ENCODE measurements around the gene TFDP1. TPM values are rescaled to one million over a fixed set of nuclear protein-coding genes. Genes with fewer than 3 reads are reported as not detected.
A peak's percentile ranks its signal among the peaks of the same experiment; 100 is the strongest.

The TFDP1 gene
- polyA plus RNA-seq, 3 donors: 30.3 to 54.0 (median 37.6) TPM

GRCh38 chr13:113631341-113632095 lies 47.0 kb downstream of the TFDP1 start:
- H3K27me3 Mint-ChIP-seq (ENCODE audit: low read depth in 3 of 3): peaks cover 0 to 5% (median 0%) of the 10 kb centered on the region in 3 donors
- H3K9me3 Mint-ChIP-seq: peaks cover 0 to 17% (median 6%) of the 10 kb centered on the region in 7 donors
- Histone ChIP-seq H3K36me3 (replicated peaks in 1 of 2; ENCODE audit: control insufficient read depth in 1 of 2, insufficient read depth in 2 of 2, low read length in 2 of 2) (peaks cover 60 to 97% of the 10 kb centered on the region in 2 donors), H3K4me1 (ENCODE audit: control insufficient read depth in 1 of 2, insufficient read depth in 2 of 2, low read length in 2 of 2) (no peaks in the 10 kb centered on the region), H3K4me2 (replicated peaks; ENCODE audit: extremely low read depth, low read length, poor library complexity, severe bottlenecking) (no peak overlapping the region), H3K79me2 (ENCODE audit: insufficient read depth, low read length) (peaks cover 34% of the 10 kb centered on the region), H3K4me3 (replicated peaks in 1 of 3; ENCODE audit: low read depth in 2 of 3, low read length in 3 of 3) (no peak overlapping the region), H3K9ac (ENCODE audit: insufficient read depth, low read length, poor library complexity, severe bottlenecking) (no peak overlapping the region), H3K9me3 (replicated peaks in 1 of 2; ENCODE audit: control insufficient read depth in 1 of 2, insufficient read depth in 1 of 2, low read length in 2 of 2) (peaks cover 0 to 4% of the 10 kb centered on the region in 2 donors), H4K20me1 (ENCODE audit: insufficient read depth, low read length) (no peaks in the 10 kb centered on the region), H3K27me3 (ENCODE audit: control insufficient read depth in 2 of 2, insufficient read depth in 2 of 2, low read length in 2 of 2) (no peaks in the 10 kb centered on the region), H3K27ac (ENCODE audit: low read depth in 1 of 2, low read length in 2 of 2) (peak overlapping the region in 1 of 2 donors; percentile 12), H2AFZ (ENCODE audit: insufficient read depth, low read depth, low read length, poor library complexity, severe bottlenecking) (no peak overlapping the region)
- H3K27ac Mint-ChIP-seq: peak overlapping the region in 5 of 7 donors; percentile 5 to 56 (median 48)
- H3K4me3 Mint-ChIP-seq: no peak overlapping the region
- TF ChIP-seq CTCF (IDR thresholded peaks at IDR 0.05): no peak
- H3K4me1 Mint-ChIP-seq: no peaks in the 10 kb centered on the region
- intact Hi-C loops (cut with micrococcal nuclease): no loop called here
- DNase-seq: no peak
- peaks cover 73 to 90% of the 10 kb centered on the region in 2 donors for H3K36me3 Mint-ChIP-seq
- WGBS (ENCODE audit: insufficient coverage): 97% methylated on average over 31 of the region's 42 CpGs

GRCh38 chr13:113632706-113633484 lies 48.3 kb downstream of the TFDP1 start:
- WGBS (ENCODE audit: insufficient coverage): 96% methylated on average over 29 of the region's 38 CpGs
- peaks cover 5 to 30% (median 13%) of the 10 kb centered on the region in 7 donors for H3K9me3 Mint-ChIP-seq
- DNase-seq: no peak
- Histone ChIP-seq H3K4me2 (replicated peaks; ENCODE audit: extremely low read depth, low read length, poor library complexity, severe bottlenecking) (no peak overlapping the region), H3K4me1 (ENCODE audit: control insufficient read depth in 1 of 2, insufficient read depth in 2 of 2, low read length in 2 of 2) (no peaks in the 10 kb centered on the region), H3K36me3 (replicated peaks in 1 of 2; ENCODE audit: control insufficient read depth in 1 of 2, insufficient read depth in 2 of 2, low read length in 2 of 2) (peaks cover 71 to 97% of the 10 kb centered on the region in 2 donors), H3K9ac (ENCODE audit: insufficient read depth, low read length, poor library complexity, severe bottlenecking) (no peak overlapping the region), H3K9me3 (replicated peaks in 1 of 2; ENCODE audit: control insufficient read depth in 1 of 2, insufficient read depth in 1 of 2, low read length in 2 of 2) (peaks cover 2 to 17% of the 10 kb centered on the region in 2 donors), H3K27ac (ENCODE audit: low read depth in 1 of 2, low read length in 2 of 2) (no peak overlapping the region), H2AFZ (ENCODE audit: insufficient read depth, low read depth, low read length, poor library complexity, severe bottlenecking) (no peak overlapping the region), H4K20me1 (ENCODE audit: insufficient read depth, low read length) (no peaks in the 10 kb centered on the region), H3K4me3 (replicated peaks in 1 of 3; ENCODE audit: low read depth in 2 of 3, low read length in 3 of 3) (no peak overlapping the region), H3K79me2 (ENCODE audit: insufficient read depth, low read length) (peaks cover 23% of the 10 kb centered on the region), H3K27me3 (ENCODE audit: control insufficient read depth in 2 of 2, insufficient read depth in 2 of 2, low read length in 2 of 2) (no peaks in the 10 kb centered on the region)
- no peak overlapping the region for H3K4me3 Mint-ChIP-seq
- peaks cover 81 to 96% of the 10 kb centered on the region in 2 donors for H3K36me3 Mint-ChIP-seq
- peak overlapping the region in 5 of 7 donors; percentile 32 to 67 (median 49) for H3K27ac Mint-ChIP-seq
- H3K4me1 Mint-ChIP-seq: no peaks in the 10 kb centered on the region
- TF ChIP-seq CTCF (IDR thresholded peaks at IDR 0.05): no peak
- peaks cover 0 to 5% (median 0%) of the 10 kb centered on the region in 3 donors for H3K27me3 Mint-ChIP-seq (ENCODE audit: low read depth in 3 of 3)
- intact Hi-C loops (cut with micrococcal nuclease): no loop called here

Measured in CD14-positive monocyte (primary cell).